HG02623 (cell line): ENCODE data around the gene GUCY1A2.
"Not testable (repeated sequence)": the region's sequence is repeated elsewhere in the genome, so short reads cannot be mapped to it uniquely, and the experiment has no call there.

Source experiments
- ATAC-seq: cut with Tn5 transposase; IDR thresholded peaks from one replicate; pipeline ENCODE4 v1.9.1; 2021; ENCODE audit warnings: moderate library complexity; ENCODE audit not compliant: unreplicated experiment

Gene GUCY1A2

DNA sequence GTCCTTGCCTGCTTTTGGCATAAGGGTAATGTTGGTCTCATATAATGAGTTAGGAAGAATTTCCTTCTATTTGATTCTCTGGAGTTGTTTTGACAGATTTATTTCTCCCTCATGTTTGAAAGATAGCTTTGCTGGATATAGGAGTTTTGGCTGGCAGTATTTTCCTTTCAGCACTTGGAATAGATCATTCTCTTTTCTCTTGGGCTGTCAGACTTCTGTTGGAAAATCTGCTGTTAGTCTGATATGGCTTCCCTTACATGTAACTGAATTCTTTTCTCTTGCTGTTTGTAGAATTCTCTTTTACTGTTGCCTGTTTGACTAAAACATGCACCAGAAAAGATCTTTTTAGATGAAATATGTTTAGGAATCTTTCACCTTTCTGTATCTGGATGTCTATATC lies 165.5 kb downstream of the GUCY1A2 start:
- ATAC-seq: no peak

DNA sequence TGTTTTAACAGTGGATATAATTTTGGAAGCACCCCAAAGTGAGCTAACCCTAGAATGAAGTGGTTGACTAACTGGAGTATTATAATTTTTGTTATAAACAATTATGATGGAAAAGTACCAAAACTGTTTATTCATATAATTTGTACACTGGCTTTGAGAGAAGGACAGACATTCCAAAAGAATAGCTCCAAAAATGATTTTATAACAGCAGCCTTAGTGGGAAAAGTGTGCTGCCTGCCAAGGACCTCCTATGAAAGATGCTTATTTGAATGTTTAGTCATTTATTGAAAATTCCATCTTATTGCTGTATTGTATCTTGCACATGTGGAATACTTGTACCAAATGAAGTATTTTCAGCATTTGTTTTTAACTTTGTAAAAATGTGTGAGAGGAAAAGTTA lies 169.8 kb downstream of the GUCY1A2 start:
- no peak for ATAC-seq

DNA sequence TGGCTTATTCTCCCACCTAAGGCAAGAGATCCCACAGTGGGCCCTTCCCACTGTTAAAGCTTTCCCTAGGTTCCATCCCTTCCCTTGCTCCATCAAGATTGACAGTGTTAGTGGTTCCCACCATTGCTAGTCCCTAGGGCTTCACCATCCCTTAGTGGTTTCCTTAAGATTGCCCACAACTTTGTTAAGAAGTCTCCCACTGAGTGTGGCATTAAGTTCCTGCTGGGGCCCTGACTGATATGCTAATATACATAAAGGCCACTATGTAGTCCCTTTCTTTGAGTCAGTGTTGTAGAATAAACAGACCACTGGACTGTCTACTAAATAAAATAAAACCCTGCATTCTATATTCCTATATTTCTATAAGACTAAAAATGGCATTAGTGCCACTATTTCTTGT lies 176.1 kb downstream of the GUCY1A2 start:
- ATAC-seq: no peak

DNA sequence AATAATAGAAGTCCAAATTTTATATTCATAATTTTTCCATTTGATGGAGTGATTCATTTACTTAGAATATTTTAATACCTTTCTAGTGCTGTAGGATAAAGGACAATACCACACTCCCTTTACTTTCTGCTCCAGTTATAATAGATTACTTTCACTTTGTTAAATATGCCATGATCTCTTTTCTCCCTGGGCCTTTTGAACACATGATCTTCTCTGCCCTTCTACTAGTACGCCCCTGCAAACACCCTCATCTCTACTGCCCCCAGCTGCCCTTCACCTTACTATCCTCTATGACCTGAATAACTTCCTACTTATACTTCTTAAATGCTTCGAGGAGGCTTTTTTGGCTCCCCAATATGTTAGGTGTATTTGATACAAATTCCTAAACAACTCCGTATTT lies 177.3 kb downstream of the GUCY1A2 start:
- no peak for ATAC-seq

DNA sequence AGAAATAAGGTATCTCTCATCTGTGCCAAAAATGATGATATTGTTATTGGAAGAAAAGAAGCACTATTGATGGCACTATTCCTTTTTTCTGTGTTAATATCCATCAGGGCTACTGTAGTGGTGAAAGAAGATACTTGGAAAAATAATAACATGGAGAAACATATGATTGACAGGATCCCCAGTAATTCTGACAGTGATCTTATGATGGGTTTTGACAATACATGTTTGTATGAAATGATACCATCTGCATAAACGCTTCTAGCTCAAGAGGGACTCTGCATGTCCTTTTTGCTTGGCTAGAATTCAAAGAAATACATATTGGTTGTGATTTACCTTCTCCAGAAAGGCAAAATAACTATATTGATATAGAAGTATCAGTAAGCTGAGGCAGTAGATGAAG lies 178.1 kb downstream of the GUCY1A2 start:
- no peak for ATAC-seq

DNA sequence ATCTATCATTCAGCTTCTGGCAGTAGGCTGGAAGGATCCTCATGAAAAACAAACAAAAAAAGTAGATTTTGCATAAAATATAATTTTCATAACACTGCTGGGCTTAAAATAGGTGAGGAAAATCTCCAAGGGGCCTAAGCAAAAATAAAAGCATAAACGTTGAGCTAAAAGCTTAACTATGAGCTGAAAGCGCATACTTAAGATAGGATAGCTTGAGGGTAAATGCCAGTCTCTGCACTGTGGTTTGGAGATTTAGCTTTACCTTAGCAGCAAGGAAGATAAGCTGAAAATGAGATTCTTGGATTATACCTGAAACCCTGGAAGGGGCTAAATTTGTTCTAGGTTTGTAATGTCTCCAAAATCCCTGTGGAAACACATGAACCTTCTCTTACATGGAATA lies 183.7 kb downstream of the GUCY1A2 start:
- no peak for ATAC-seq

DNA sequence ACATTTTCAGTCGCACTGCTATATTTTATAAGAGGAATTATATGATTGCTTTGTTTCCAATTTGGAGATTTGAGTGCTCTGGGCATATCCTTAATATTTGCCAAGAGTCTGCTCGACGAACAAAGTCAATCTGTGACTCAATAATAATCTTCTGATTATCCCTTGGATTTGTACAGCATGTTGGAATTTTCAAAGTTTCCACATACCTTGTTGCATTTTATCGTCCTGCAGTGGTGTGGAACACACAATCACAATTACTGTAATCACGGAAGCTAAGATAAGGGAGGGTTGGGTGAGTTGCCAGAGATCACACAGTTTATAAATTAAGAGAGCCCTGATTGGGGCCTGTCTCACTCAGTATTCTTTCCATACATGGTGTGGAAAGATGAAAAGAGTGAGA lies 189.3 kb downstream of the GUCY1A2 start:
- ATAC-seq: no peak

DNA sequence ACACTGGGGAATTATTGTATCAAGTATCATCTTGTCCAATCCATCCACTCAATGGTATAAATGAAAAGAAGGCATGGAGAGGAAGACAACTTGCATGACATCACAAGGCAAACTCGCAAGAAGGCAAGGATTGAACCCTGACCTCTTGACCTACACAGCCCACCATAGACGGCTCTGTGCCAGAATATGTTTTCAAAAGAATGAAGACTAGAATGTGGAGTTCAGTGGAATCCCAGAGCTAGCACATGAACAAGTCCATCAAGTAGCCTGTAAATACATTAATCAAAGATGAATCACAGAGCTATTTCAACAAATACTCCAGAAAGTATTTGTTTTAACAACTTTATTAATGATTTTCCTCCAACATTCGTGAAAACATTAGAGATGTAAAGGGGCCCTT lies 189.7 kb downstream of the GUCY1A2 start:
- no peak for ATAC-seq

DNA sequence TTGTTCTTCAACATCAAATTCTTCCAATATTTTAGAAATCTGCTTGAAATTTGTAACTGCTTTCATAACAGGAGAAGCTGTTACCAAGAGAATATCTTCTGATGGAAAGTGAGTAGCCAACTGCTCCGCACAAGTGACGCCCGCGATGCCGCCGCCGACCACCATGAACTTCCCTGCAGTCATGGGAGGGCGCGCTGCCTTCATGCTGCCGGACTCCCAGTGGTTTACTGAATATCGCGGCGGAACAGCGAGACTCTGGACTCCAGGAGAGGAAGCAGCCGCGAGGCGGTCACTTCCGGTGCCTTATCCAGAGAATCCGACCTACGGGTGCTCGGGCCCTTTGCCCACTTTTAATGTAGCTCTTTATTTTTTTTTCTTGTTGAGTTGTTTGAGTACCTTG lies 190.6 kb downstream of the GUCY1A2 start:
- no peak for ATAC-seq

DNA sequence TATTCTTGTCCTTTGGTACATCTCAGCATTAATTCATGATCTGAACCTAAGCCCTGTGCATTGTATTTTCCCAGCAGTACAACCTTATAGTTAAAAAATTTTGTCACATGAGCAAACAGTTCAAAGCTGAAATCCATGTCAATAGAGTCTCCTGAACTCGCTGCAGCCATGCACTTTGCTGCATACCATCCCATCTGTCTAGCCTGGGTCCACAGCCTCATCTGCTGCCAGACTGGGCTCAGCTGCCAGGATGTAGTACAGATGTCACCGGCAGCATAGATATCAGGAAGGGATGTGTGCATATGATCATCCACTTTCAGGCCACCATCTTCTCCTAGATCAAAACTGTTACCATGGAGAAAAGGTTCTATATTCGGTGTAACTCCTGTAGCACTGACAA lies 191.7 kb downstream of the GUCY1A2 start:
- not testable (repeated sequence) for ATAC-seq

DNA sequence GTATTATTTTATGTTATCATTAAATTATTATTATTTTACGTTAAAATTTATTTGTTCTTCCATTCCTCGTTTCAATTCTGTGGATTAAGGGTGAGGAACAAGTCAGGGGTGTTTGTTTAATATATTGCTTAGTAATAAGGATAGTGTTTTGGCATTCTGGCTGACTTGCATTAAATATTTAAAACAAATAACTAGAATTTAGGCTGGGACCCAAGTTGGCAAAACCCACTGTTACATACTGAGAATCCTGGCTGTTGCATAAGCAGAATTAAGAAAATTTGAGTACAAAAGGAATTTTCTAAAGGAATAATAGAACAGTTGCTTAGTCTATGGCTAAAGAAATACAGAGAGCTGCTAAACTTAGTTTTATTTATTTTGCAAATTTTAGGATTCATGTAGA lies 196.4 kb downstream of the GUCY1A2 start:
- no peak for ATAC-seq

DNA sequence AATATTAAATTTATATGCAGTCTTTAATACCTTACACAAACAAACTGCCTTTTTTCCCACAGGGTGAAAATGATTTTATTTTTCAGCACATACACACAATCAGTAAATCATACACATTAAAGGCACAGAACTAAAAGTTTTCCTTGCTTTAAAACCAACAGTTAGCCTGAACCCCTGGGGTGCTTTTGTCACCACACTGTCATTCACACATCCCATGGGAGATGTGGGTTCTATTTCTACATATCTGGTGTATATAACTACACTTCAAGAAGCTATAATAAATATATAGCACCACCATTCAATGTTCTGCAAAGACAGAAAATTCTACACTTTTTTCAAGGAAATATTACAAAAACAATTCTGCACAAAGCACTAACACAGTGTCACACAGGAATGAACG lies 197.0 kb downstream of the GUCY1A2 start:
- no peak for ATAC-seq

DNA sequence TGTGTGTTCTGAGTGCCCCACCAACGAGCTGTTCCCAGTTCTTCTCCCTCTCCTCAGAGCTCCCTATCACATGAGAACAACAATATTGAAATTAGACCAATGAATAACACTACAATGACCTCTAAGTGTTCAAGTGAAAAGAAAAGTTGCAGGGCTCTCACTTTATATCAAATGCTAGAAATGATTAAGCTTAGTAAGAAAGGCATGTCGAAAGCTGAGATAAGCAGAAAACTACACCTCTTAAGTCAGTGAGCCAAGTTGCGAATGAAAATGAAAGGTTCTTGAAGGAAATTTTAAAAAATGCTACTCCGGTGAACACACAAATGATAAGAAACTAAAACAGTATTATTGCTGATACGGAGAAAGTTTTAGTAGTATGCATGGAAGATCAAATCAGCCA lies 199.8 kb downstream of the GUCY1A2 start:
- no peak for ATAC-seq

DNA sequence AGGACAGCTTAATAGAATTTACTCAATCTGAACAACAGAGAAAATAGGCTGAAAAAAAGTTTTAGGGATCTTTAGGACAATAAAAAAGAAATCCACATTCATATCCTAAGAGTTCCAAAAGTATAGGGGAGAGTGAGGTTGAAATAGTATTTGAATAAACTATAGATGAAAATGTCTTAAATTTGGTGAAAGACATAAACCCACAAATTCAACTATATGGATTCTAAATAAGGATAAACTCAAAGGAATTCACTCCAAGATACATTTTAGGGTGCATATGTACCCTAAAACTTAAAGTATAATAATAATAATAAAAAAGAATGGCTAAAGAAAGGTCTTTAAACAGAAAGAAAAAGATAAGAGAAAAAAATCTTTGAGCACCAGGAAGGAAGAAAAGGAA lies 203.1 kb downstream of the GUCY1A2 start:
- ATAC-seq: no peak

DNA sequence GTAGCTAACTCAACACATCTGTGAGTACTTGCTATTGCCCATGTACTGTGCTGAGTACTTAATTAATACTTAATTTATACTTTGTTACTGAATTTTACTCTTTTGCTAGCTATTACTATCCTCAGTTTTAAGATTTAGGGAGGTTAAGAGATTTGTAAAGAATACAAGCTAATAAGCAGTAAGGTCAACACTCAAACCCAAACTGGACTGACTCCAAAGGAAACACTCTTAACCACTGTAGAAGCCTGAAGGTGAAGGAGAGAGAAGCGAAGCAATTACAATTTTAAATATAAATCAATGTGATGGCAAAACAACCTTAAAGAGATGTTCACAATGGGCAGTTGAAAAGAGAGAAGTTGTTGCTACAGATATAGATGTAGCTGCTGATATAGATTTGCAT lies 204.5 kb downstream of the GUCY1A2 start:
- no peak for ATAC-seq

DNA sequence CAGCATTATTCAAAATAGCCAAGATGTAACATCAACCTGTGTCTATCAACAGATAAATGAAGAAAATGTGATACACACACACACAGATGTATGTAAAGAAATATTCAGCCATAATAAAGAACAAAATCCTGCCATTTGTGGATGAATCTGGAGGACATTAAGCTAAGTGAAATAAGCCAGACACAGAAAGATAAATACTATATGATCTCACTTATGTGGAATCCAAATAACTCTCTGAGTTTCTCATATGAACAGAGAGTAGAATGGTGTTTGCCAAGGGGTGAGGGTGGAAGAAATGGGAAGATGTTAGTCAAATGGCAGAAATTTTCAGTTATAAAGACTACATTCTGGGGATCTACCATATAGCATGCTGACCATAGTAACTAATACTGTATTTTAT lies 224.2 kb downstream of the GUCY1A2 start:
- no peak for ATAC-seq

DNA sequence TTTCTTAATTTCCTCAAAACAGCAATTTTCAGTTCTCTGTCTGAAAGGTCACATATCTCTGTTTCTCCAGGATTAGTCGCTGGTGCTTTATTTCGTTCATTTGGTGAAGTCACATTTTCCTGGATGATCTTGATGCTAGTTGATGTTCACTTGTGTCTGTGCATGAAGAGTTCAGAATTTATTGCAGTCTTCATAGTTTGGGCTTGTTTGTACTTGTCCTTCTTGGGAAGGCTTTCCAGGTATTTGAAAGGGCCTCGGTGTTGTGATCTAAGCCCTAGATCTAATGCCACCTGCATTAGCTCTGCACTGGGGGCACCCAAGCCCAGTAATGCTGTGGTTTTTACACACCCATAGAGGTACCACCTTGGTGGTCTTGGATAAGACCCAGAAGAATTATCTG lies 228.9 kb downstream of the GUCY1A2 start:
- no peak for ATAC-seq

DNA sequence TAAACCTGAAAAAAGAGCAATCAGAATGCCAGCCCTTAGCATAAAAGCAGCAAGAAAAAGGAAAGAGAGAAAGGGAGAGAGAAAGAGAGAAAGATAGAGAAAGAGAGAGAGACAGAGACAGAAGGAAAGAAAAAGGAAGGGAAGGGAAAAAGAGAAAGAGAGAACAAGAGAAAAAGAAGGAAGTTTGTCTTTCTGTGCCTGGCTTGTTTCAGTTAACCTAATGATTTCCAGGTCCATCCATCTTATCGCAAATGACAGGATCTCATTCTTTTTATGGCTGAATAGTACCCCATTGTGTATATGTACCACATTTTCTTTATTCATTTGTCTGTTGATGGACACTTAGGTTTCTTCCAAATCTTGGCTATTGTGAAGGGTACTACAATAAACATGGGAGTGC lies 230.8 kb downstream of the GUCY1A2 start:
- no peak for ATAC-seq

DNA sequence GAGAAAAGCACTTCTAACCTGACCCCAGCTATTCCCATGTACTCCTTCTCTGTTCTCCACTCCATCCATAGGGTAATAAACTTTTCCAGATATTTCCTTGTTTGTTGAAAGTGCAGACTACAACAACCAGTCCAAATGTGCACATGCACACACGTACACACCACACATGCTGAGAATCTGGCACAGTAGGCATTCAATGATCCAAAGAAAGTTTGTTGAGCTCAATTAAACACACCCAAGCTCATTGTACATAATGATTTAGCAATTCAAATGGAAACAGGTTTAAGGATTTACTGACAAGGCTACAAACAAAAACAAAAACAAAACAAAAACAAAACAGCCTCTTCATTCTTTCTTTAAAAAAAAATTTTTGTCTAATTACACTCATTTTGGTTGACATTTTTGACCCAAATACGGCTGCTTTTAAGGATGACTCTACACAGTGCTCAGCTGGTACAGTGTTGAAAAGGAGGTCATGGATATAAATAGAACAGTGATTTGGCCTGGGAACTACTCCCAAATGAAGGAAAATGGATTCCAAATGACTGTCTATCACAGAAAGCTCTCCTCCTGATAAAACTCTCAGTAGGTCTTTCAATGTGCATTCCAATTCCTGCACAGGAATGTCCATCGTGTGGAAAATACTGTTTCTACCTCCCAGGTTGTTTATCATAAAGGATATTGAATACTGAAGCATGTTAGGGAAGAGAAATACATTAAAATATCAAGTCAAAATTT lies 232.2 kb downstream of the GUCY1A2 start:
- ATAC-seq: no peak

DNA sequence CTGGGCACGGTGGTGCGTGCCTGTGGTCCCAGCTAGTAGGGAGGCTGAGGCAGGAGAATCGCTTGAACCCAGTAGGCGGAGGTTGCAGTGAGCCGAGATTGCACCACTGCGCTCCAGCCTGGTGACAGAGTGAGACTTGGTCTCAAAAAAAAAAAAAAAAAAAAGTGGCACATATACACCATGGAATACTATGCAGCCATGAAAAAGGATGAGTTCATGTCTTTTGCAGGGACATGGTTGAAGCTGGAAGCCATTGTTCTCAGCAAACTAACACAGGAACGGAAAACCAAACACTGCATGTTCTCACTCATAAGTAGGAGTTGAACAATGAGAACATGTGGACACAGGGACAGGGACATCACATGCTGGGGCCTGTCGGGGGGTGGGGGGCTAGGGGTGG lies 241.0 kb downstream of the GUCY1A2 start:
- ATAC-seq: not testable (repeated sequence)

DNA sequence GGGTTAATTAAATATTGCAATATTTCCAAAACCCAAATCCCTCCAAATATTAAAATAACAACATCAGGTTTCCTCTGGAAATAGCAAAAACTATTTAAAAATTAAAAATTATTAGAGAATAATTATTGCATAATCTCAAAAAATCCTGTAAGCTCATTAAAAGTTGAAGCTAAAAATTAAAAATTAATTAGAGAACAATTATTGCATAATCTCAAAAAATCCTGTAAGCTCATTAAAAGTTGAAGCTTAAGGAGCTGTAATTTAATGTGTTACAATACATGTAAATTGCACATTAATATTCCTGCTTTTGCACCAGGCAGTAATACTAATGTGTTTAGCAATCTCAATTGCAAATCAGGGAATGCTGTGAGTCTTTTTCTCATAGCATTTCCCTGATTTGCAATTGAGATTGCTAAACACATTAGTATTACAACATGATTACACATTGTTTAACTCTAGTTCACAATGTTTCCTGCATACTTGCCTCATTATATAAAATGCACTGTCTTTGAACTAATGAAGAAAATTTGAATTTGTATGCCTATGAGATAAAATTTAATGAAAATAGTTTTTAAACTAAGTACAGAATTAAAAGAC lies 247.7 kb downstream of the GUCY1A2 start:
- no peak for ATAC-seq

DNA sequence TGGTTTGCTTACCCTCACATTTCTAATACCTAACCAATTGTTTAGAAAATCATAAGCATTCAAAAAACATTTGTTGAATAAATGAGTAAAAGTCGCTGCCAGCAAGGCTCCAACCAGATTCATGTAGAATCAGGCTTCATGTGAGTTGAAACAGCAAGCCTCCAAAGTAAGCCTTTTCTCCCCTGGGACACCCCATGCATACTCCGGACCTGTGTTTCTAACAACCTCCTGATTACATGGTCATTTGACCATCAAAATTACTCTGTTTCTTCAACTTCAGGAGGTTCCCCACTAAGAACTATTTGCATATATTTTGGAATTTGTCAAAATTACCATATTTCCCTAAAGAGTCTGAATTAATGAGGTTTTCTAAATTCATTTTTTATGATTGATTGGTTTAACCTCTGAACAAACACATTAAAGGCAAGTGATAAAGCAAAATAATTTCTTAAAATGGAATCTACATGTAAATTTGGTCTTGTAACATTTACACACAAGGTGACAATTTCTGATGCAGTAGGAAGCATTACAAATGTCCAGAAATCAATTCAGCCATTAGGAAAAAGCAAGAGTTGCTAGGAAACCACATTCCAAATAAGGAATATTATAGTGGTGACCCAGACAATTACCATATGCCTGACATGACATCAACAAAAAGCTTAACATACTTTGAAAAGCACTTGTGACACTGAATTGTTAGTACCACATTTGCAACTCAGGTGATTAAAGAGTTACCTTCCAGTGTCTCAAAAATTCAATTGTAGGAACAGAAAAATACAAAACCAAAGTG lies 252.6 kb downstream of the GUCY1A2 start:
- no peak for ATAC-seq
